HepG2 (cell line): ENCODE data around the gene KSR1. TPM values are rescaled to one million over a fixed set of nuclear protein-coding genes. Genes with fewer than 3 reads are reported as not detected.

ENCODE experiments used
- ARID2 ChIP-seq: sonication (generic); formaldehyde crosslinking; IDR thresholded peaks from 2 replicates; pipeline ENCODE4 v1.8.1; 2022; ENCODE audit warnings: mild to moderate bottlenecking, missing genetic modification reagents, borderline replicate concordance
- ARNT2 ChIP-seq: sonication (generic); formaldehyde crosslinking; IDR thresholded peaks from 2 replicates; pipeline ENCODE4 v1.8.0; 2022; ENCODE audit warnings: mild to moderate bottlenecking, low read depth, missing genetic modification reagents, moderate library complexity
- BRD4 ChIP-seq: sonication (generic); formaldehyde crosslinking; IDR thresholded peaks from 2 replicates; pipeline ENCODE4 v1.4.0; 2020; ENCODE audit warnings: missing genetic modification reagents
- ETV6 ChIP-seq: sonication (generic); formaldehyde crosslinking; conservative IDR thresholded peaks from 2 replicates; pipeline ENCODE4 v1.4.0; 2020; ENCODE audit warnings: missing genetic modification reagents
- MATR3 ChIP-seq: sonication (generic); formaldehyde crosslinking; IDR thresholded peaks from 2 replicates; pipeline ENCODE4 v1.4.0; 2020; ENCODE audit warnings: missing genetic modification reagents
- MED8 ChIP-seq: sonication (generic); formaldehyde crosslinking; IDR thresholded peaks from 2 replicates; pipeline ENCODE4 v1.8.1; 2023; ENCODE audit warnings: mild to moderate bottlenecking, missing genetic modification reagents; ENCODE audit not compliant: insufficient replicate concordance
- MZF1 ChIP-seq: sonication (generic); formaldehyde crosslinking; IDR thresholded peaks from 2 replicates; pipeline ENCODE4 v1.8.1; 2023; ENCODE audit warnings: mild to moderate bottlenecking, missing genetic modification reagents, borderline replicate concordance
- NR2F2 ChIP-seq: IDR thresholded peaks from 2 replicates; pipeline ENCODE4 v1.6.1; 2012; ENCODE audit warnings: low read depth, inconsistent platforms, borderline replicate concordance
- RAD51 ChIP-seq: fragments of 450-650 bp; IDR thresholded peaks from 2 replicates; pipeline ENCODE4 v1.6.1; 2016; ENCODE audit warnings: borderline replicate concordance
- TCF7L2 ChIP-seq: IDR thresholded peaks from 2 replicates; pipeline ENCODE4 v1.6.1; 2011; ENCODE audit warnings: mild to moderate bottlenecking, low read depth, low read length, moderate library complexity
- ZFP36 ChIP-seq: fragments of 150-350 bp; IDR thresholded peaks from 2 replicates; pipeline ENCODE4 v1.6.1; 2018; ENCODE audit warnings: borderline replicate concordance, low read length, low read depth; ENCODE audit not compliant: partially characterized antibody
- ZNF382 ChIP-seq: sonication (generic); formaldehyde crosslinking; IDR thresholded peaks from 2 replicates; pipeline ENCODE4 v1.5.0; 2020; ENCODE audit warnings: missing genetic modification reagents, mild to moderate bottlenecking, borderline replicate concordance
- ZNF556 ChIP-seq: sonication (generic); formaldehyde crosslinking; IDR thresholded peaks from 2 replicates; pipeline ENCODE4 v1.4.0; 2020; ENCODE audit warnings: mild to moderate bottlenecking, missing genetic modification reagents, borderline replicate concordance
- ZNF709 ChIP-seq: sonication (generic); formaldehyde crosslinking; IDR thresholded peaks from 2 replicates; pipeline ENCODE4 v1.5.0; 2020; ENCODE audit warnings: mild to moderate bottlenecking, missing genetic modification reagents
- ZNF850 ChIP-seq: sonication (generic); formaldehyde crosslinking; conservative IDR thresholded peaks from 2 replicates; pipeline ENCODE4 v1.9.0; 2021; ENCODE audit warnings: mild to moderate bottlenecking, missing genetic modification reagents
- polyA plus RNA-seq, 8 experiments: library from polyadenylated mRNA; depleted of rRNA in 3 of 8; stranded (reverse) in 7 of 8; unstranded in 1 of 8; fragments of >200 nt; fragmentation: Illumina TruSeq in 4 of 8; extraction: Trizol in 4 of 8; gene quantifications; 2 replicates each; pipeline versions ENCODE4 v1.2.1 to v1.2.3, GENCODE V29; 2011 to 2016; ENCODE audit warnings: low read depth in 4 of 8, missing spikeins in 1 of 8, mixed read lengths in 1 of 8; ENCODE audit not compliant: insufficient read depth in 1 of 8
- total RNA-seq, 5 experiments: library from RNA; depleted of rRNA; stranded (reverse); fragments of >200 nt; fragmentation: Illumina TruSeq; extraction: Trizol; gene quantifications; 2 replicates each; pipeline ENCODE4 v1.2.3, GENCODE V29; 2016; ENCODE audit warnings: low read depth in 1 of 5
- TF ChIP-seq, protein P1 (sequence below): IDR thresholded peaks from 2 replicates; pipeline ENCODE4 v1.6.1; 2016; ENCODE audit warnings: missing compliant biosample characterization, missing genetic modification reagents, borderline replicate concordance
- TF ChIP-seq, protein P2 (sequence below): sonication (generic); formaldehyde crosslinking; IDR thresholded peaks from 2 replicates; pipeline ENCODE4 v1.8.1; 2023; ENCODE audit warnings: missing genetic modification reagents, mild to moderate bottlenecking, borderline replicate concordance
- TF ChIP-seq, protein P3 (sequence below): sonication (generic); formaldehyde crosslinking; IDR thresholded peaks from 2 replicates; pipeline ENCODE4 v1.5.1; 2020; ENCODE audit warnings: missing genetic modification reagents, mild to moderate bottlenecking, borderline replicate concordance
- TF ChIP-seq, protein P4 (sequence below): sonication (generic); formaldehyde crosslinking; IDR thresholded peaks from 2 replicates; pipeline ENCODE4 v1.5.1; 2020; ENCODE audit warnings: mild to moderate bottlenecking, missing genetic modification reagents, borderline replicate concordance
- TF ChIP-seq, protein P5 (sequence below): fragments of 450-650 bp; IDR thresholded peaks from 2 replicates; pipeline ENCODE4 v1.6.1; 2017
- TF ChIP-seq, protein P6 (sequence below): sonication (generic); formaldehyde crosslinking; IDR thresholded peaks from 2 replicates; pipeline ENCODE4 v1.8.0; 2022; ENCODE audit warnings: missing genetic modification reagents, mild to moderate bottlenecking, inconsistent platforms, borderline replicate concordance
- TF ChIP-seq, protein P7 (sequence below): sonication (generic); formaldehyde crosslinking; IDR thresholded peaks from 2 replicates; pipeline ENCODE4 v1.9.0; 2021; ENCODE audit warnings: missing genetic modification reagents, borderline replicate concordance

KSR1 gene
- total and polyA plus RNA-seq, 2 of the 13 experiments (the other 11 are each of a cell fraction or from before 2014, with no cell fraction given): 10.1 to 16.6 TPM

DNA sequence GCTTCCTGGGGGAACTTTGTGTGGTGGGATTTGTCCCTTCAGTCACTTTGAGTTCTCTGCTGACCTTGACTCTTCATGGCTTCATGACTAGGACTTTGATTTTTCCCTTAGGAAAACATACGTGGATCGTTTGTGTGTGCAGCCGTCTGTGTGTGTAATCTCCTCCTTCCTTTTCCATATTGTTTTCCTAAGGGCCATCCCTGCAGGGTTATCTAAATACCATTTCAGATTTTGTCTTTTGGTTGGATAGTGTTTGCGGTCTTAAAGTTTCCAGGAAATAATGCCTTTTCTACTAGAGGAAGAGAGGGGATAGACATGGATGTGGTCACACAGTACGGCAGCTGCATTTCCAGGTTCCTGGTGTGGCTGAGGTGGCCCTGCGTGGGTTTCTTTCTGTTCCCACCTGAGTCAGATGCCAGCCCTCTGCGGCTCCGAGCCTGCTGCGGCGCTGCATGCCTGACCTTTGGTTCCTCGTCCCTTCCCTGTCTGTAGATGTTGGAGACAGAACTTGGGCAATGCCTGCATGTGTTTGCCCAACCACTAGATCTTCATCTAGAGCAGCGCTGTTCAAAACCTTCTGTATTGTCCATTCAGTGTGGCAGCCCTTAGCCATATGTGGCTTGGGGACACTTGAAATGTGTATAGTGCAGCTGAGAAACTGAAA lies 102.7 kb downstream of the KSR1 start (continued):
- TF ChIP-seq BRD4 (no peak), MATR3 (CRISPR knock-in tag) (no peak), MZF1 (CRISPR knock-in tag) (no peak), MED8 (CRISPR knock-in tag) (no peak), TCF7L2 (no peak), ZNF850 (no peak), ZFP36 (no peak), RAD51 (no peak), ZNF556 (CRISPR knock-in tag) (0 out of 2 replicates have a peak, but pooled peaks have one; percentile 32), ETV6 (CRISPR knock-in tag) (no peak), ZNF382 (CRISPR knock-in tag) (no peak), ARID2 (CRISPR knock-in tag) (no peak), ARNT2 (CRISPR knock-in tag) (0 out of 2 replicates have a peak, but pooled peaks have one; percentile 29), ZNF709 (CRISPR knock-in tag) (0 out of 2 replicates have a peak, but pooled peaks have one; percentile 19), NR2F2 (peak; percentile 51; the same call in 1 of the 2 replicates)
- TF ChIP-seq, protein P1, sequence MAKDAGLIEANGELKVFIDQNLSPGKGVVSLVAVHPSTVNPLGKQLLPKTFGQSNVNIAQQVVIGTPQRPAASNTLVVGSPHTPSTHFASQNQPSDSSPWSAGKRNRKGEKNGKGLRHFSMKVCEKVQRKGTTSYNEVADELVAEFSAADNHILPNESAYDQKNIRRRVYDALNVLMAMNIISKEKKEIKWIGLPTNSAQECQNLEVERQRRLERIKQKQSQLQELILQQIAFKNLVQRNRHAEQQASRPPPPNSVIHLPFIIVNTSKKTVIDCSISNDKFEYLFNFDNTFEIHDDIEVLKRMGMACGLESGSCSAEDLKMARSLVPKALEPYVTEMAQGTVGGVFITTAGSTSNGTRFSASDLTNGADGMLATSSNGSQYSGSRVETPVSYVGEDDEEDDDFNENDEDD (CRISPR knock-in tag): no peak
- TF ChIP-seq, protein P2, sequence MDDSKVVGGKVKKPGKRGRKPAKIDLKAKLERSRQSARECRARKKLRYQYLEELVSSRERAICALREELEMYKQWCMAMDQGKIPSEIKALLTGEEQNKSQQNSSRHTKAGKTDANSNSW (CRISPR knock-in tag): no peak
- TF ChIP-seq, protein P3, sequence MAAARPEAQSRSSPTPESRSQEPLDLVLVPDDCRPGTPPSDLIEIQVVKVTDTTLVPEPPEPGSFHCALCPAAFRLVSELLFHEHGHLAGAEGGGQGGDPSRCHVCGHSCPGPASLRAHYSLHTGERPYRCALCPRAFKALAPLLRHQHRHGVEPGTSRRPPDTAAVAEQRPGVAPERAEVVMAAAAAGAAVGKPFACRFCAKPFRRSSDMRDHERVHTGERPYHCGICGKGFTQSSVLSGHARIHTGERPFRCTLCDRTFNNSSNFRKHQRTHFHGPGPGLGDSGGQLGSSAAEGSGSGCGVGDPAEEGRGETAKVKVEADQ: no peak
- TF ChIP-seq, protein P4, sequence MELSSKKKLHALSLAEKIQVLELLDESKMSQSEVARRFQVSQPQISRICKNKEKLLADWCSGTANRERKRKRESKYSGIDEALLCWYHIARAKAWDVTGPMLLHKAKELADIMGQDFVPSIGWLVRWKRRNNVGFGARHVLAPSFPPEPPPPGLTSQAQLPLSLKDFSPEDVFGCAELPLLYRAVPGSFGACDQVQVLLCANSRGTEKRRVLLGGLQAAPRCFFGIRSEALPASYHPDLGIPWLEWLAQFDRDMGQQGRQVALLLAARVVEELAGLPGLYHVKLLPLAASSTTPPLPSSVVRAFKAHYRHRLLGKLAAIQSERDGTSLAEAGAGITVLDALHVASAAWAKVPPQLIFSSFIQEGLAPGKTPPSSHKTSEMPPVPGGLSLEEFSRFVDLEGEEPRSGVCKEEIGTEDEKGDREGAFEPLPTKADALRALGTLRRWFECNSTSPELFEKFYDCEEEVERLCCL: no peak
- TF ChIP-seq, protein P5, sequence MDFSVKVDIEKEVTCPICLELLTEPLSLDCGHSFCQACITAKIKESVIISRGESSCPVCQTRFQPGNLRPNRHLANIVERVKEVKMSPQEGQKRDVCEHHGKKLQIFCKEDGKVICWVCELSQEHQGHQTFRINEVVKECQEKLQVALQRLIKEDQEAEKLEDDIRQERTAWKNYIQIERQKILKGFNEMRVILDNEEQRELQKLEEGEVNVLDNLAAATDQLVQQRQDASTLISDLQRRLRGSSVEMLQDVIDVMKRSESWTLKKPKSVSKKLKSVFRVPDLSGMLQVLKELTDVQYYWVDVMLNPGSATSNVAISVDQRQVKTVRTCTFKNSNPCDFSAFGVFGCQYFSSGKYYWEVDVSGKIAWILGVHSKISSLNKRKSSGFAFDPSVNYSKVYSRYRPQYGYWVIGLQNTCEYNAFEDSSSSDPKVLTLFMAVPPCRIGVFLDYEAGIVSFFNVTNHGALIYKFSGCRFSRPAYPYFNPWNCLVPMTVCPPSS: no peak
- TF ChIP-seq, protein P6, sequence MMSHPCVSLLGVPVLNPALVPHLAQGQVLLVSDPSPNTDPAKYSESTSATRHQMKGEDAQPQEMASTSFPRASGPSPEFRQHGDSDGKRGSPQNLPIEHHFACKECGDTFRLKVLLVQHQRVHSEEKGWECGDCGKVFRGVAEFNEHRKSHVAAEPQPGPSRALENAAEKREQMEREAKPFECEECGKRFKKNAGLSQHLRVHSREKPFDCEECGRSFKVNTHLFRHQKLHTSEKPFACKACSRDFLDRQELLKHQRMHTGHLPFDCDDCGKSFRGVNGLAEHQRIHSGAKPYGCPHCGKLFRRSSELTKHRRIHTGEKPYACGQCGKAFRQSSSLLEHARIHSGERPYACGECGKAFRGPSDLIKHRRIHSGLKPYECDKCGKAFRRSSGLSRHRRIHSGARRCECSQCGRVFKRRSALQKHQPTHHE (CRISPR knock-in tag): no peak
- TF ChIP-seq, protein P7, sequence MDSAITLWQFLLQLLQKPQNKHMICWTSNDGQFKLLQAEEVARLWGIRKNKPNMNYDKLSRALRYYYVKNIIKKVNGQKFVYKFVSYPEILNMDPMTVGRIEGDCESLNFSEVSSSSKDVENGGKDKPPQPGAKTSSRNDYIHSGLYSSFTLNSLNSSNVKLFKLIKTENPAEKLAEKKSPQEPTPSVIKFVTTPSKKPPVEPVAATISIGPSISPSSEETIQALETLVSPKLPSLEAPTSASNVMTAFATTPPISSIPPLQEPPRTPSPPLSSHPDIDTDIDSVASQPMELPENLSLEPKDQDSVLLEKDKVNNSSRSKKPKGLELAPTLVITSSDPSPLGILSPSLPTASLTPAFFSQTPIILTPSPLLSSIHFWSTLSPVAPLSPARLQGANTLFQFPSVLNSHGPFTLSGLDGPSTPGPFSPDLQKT (CRISPR knock-in tag): no peak
